DND-41 (cell line): ENCODE data around the gene HP1BP3.

Source experiments
- ATAC-seq: fragments of 200-7000 bp; cut with Tn5 transposase; 3 replicates; pipeline ENCODE4 v1.9.1; 2021; ENCODE audit warnings: low read depth; ENCODE audit not compliant: insufficient read depth
- DNase-seq: peaks from one replicate; pipeline ENCODE4 v3.0.0-alpha.2; 2020
- H2AFZ ChIP-seq: 2 replicates; pipeline ENCODE4 v1.6.0; 2012; ENCODE audit warnings: low read depth, low read length
- H3K27ac ChIP-seq: 2 replicates; pipeline ENCODE4 v1.5.1; 2012; ENCODE audit warnings: low read length, inconsistent platforms
- H3K27me3 ChIP-seq: fragments of 200-600 bp; sonication (generic); 2 replicates; pipeline ENCODE4 v1.6.0; 2012; ENCODE audit warnings: low read length, mild to moderate bottlenecking, inconsistent platforms; ENCODE audit not compliant: insufficient read depth, poor library complexity
- H3K36me3 ChIP-seq: 2 replicates; pipeline ENCODE4 v1.5.1; 2012; ENCODE audit warnings: low read length, inconsistent platforms; ENCODE audit not compliant: insufficient read depth
- H3K4me1 ChIP-seq: 2 replicates; pipeline ENCODE4 v1.5.1; 2012; ENCODE audit warnings: mild to moderate bottlenecking, low read length; ENCODE audit not compliant: insufficient read depth
- H3K4me2 ChIP-seq: 2 replicates; pipeline ENCODE4 v1.6.0; 2012; ENCODE audit warnings: mild to moderate bottlenecking, moderate library complexity, low read length, inconsistent platforms; ENCODE audit not compliant: insufficient read depth
- H3K4me3 ChIP-seq, 2 experiments: fragments of 200-600 bp in 1 of 2; shearing (Covaris generic) in 1 of 2; 2 replicates each; pipeline ENCODE4 v1.5.1; 2012 to 2016; ENCODE audit warnings: inconsistent platforms in 2 of 2, low read length in 2 of 2, mild to moderate bottlenecking in 2 of 2, low read depth in 1 of 2, moderate library complexity in 1 of 2
- H3K79me2 ChIP-seq: 2 replicates; pipeline ENCODE4 v1.6.0; 2012; ENCODE audit warnings: low read length, inconsistent platforms; ENCODE audit not compliant: insufficient read depth
- H3K9ac ChIP-seq: 2 replicates; pipeline ENCODE4 v1.6.0; 2012; ENCODE audit warnings: low read depth, mild to moderate bottlenecking, inconsistent platforms, low read length, moderate library complexity
- H3K9me3 ChIP-seq: 2 replicates; pipeline ENCODE4 v1.5.1; 2012; ENCODE audit warnings: low read length, moderate library complexity, mild to moderate bottlenecking, inconsistent platforms; ENCODE audit not compliant: insufficient read depth, severe bottlenecking
- H4K20me1 ChIP-seq: 2 replicates; pipeline ENCODE4 v1.6.0; 2012; ENCODE audit warnings: low read length; ENCODE audit not compliant: insufficient read depth
- EZH2 ChIP-seq: IDR thresholded peaks from 3 replicates; pipeline ENCODE4 v1.6.1; 2012; ENCODE audit warnings: borderline replicate concordance, low read depth, mild to moderate bottlenecking, moderate library complexity, low read length, inconsistent platforms; ENCODE audit not compliant: severe bottlenecking
- TF ChIP-seq, protein P1 (sequence below): IDR thresholded peaks from 2 replicates; pipeline ENCODE4 v1.5.1; 2012; ENCODE audit warnings: borderline replicate concordance, low read length, moderate library complexity, mild to moderate bottlenecking; ENCODE audit not compliant: poor library complexity, severe bottlenecking; ENCODE audit errors: extremely low read depth

The HP1BP3 gene

DNA sequence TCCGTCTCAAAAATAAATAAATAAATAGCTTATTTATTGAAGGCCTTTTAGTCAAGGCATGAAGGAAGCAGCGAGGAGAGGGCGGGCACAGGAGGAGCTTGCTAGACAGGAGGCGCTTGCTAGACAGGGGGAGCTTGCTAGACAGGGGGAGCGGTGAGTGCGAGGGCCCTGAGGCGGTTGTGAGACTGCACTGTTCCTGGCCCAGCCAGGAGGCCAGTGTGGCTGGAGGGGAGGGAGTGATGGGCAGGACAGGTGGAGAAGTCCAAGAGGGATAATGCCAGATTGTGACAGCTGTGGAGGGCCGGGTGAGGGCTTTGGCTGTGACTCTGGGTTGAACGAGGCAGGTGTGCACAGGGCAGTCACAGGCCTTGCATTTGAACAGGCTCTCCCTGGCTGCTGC lies 87.5 kb downstream of the HP1BP3 start:
- Histone ChIP-seq H3K36me3 (no peaks in the 10 kb centered on the region), H3K27ac (no peak overlapping the region), H3K4me1 (peaks cover 16% of the 10 kb centered on the region), H3K9me3 (no peaks in the 10 kb centered on the region), H3K27me3 (no peaks in the 10 kb centered on the region), H3K4me3 (no peak overlapping the region), H3K79me2 (no peaks in the 10 kb centered on the region), H3K9ac (no peak overlapping the region), H3K4me2 (no peak overlapping the region), H4K20me1 (no peaks in the 10 kb centered on the region), H2AFZ (no peak overlapping the region)
- no peak for DNase-seq
- ATAC-seq: no peak
- no peak for TF ChIP-seq EZH2
- TF ChIP-seq, protein P1, sequence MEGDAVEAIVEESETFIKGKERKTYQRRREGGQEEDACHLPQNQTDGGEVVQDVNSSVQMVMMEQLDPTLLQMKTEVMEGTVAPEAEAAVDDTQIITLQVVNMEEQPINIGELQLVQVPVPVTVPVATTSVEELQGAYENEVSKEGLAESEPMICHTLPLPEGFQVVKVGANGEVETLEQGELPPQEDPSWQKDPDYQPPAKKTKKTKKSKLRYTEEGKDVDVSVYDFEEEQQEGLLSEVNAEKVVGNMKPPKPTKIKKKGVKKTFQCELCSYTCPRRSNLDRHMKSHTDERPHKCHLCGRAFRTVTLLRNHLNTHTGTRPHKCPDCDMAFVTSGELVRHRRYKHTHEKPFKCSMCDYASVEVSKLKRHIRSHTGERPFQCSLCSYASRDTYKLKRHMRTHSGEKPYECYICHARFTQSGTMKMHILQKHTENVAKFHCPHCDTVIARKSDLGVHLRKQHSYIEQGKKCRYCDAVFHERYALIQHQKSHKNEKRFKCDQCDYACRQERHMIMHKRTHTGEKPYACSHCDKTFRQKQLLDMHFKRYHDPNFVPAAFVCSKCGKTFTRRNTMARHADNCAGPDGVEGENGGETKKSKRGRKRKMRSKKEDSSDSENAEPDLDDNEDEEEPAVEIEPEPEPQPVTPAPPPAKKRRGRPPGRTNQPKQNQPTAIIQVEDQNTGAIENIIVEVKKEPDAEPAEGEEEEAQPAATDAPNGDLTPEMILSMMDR: no peak

DNA sequence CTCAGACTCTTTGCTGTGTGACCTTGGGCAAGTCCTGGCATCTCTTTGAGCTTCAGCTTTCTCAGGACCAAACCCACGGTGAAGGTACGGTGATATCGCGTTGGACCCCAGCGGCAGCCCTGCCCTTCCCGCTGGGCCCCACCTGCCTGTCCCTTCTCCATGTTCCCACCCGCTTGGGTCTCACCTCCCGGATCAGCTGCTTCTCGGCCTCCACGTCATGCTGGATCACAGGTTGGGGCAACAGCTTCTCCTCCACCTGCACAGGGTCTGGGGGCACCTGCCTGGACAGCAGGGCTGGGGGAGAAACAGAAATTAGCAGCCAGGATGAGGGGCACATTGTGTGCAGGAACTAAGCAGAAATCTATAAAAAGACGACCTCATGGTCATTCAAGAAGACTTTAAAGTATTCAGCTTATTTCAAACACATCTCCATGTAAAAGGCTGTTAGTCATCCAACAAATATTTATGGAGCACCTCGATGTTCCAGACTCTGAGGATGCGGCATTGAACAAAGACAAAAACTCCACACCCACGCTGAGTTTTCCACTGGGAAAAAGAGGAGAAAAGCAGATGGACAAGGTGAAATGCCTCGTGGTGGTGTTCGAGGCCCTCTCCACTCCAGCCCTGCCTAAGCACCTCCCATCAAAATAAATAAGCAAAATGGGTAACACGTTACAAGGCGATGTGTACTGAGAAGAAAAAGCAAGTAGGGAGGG lies 88.8 kb downstream of the HP1BP3 start:
- Histone ChIP-seq H3K9me3 (no peaks in the 10 kb centered on the region), H3K79me2 (no peaks in the 10 kb centered on the region), H3K27ac (no peak overlapping the region), H3K4me1 (peaks cover 16% of the 10 kb centered on the region), H3K36me3 (no peaks in the 10 kb centered on the region), H3K9ac (no peak overlapping the region), H3K4me3 (no peak overlapping the region), H3K4me2 (no peak overlapping the region), H4K20me1 (no peaks in the 10 kb centered on the region), H2AFZ (no peak overlapping the region), H3K27me3 (no peaks in the 10 kb centered on the region)
- TF ChIP-seq, protein P1: no peak
- no peak for TF ChIP-seq EZH2
- no peak for DNase-seq
- no peak for ATAC-seq

DNA sequence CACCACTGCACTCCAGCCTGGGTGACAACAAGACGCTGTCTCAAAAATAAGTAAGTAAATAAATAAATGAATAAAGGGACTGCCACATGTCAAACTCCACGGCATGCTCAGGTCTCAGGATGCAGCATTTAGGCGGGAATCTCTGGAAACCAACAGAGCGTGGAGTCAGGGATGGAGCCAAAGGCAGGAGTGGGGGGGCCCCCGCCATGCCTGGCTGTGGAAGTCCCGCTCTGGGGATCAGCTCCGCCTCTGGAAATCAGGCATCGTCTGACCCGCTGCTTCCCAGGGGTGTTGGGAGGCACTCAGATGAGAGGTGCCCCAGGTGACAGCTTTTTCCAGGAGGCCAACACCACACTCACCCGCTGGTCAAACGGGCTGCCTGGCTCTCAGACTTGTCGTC lies 89.5 kb downstream of the HP1BP3 start:
- TF ChIP-seq, protein P1: no peak
- TF ChIP-seq EZH2: no peak
- no peak overlapping the region for H3K4me2 ChIP-seq
- no peaks in the 10 kb centered on the region for H4K20me1 ChIP-seq
- H3K9ac ChIP-seq: no peak overlapping the region
- no peak overlapping the region for H3K4me3 ChIP-seq
- DNase-seq (no peak), ATAC-seq (no peak)
- no peaks in the 10 kb centered on the region for H3K9me3 ChIP-seq
- no peaks in the 10 kb centered on the region for H3K27me3 ChIP-seq
- H2AFZ ChIP-seq: no peak overlapping the region
- no peaks in the 10 kb centered on the region for H3K36me3 ChIP-seq
- H3K4me1 ChIP-seq: peaks cover 16% of the 10 kb centered on the region
- H3K79me2 ChIP-seq: no peaks in the 10 kb centered on the region
- no peak overlapping the region for H3K27ac ChIP-seq
